Measurements from ENCODE around the gene LYST. TPM values are rescaled to one million over a fixed set of nuclear protein-coding genes. Genes with fewer than 3 reads are reported as not detected.
A peak's percentile ranks its signal among the peaks of the same experiment; 100 is the strongest.

Gene LYST
- total and polyA plus RNA-seq, 2 of the 4 experiments (the other 2 are of a cell fraction), result 2.2 to 7.2 TPM

DNA sequence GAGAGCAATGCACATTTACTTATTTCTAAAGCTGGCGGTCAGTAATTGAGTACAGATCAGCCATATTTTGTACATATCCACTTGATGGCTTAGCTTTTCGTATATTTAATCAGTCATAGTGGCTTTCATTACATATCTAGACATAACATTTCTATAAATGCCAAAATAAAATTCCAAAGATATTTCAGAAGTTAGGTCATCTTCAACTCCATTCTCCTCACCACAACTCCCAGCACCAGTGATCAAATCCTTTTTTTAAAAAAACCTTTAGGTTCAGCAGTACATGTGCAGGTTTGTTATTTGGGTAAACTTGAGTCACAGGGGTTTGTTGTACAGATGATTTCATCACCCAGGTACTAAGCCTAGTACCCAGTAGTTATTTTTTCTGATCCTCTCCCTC, 163.2 kb downstream of the LYST start:
- Histone ChIP-seq H3K18ac (ENCODE audit: low read depth, low read length) (no peak overlapping the region), H2BK15ac (ENCODE audit: low read depth, low read length) (no peak overlapping the region), H4K5ac (ENCODE audit: low read depth, low read length) (no peak overlapping the region), H2AFZ (replicated peaks; ENCODE audit: low read length, poor library complexity) (no peak overlapping the region), H3K9ac (ENCODE audit: low read depth, low read length) (no peak overlapping the region), H3K23ac (ENCODE audit: low read depth, low read length) (no peak overlapping the region), H2BK5ac (ENCODE audit: low read depth, low read length, poor library complexity, severe bottlenecking) (no peak overlapping the region), H4K8ac (ENCODE audit: low read depth in 2 of 2, low read length in 2 of 2) (0 out of 4 replicates have a peak overlapping the region, but pooled peaks of 1 of the 2 experiments have one; percentile 26), H3K79me1 (ENCODE audit: low read depth in 1 of 2, low read length in 2 of 2) (no peaks in the 10 kb centered on the region), H3K9me3 (ENCODE audit: control insufficient read depth, insufficient read depth, low read length) (no peaks in the 10 kb centered on the region), H3K14ac (replicated peaks; ENCODE audit: low read depth, low read length) (peak overlapping the region; percentile 74; the same call in 1 of the 2 replicates), H3K9me1 (ENCODE audit: insufficient read depth, low read length) (0 out of 2 replicates have a peak, but pooled peaks cover 3% of the 10 kb centered on the region), H3K56ac (ENCODE audit: extremely low read depth, insufficient read depth, low read length) (no peak overlapping the region), H3K4ac (ENCODE audit: low read depth, low read length) (no peak overlapping the region), H3K36me3 (ENCODE audit: control insufficient read depth, insufficient read depth, low read length) (peaks cover 2% of the 10 kb centered on the region; the same call in 1 of the 2 replicates), H4K20me1 (ENCODE audit: insufficient read depth, low read length) (no peaks in the 10 kb centered on the region), H4K91ac (ENCODE audit: insufficient read depth, low read depth, low read length) (no peak overlapping the region), H2BK20ac (ENCODE audit: low read depth, low read length) (no peak overlapping the region), H2AK5ac (ENCODE audit: low read depth, low read length) (no peak overlapping the region), H3K4me1 (ENCODE audit: control insufficient read depth, insufficient read depth, low read length) (peaks cover 3% of the 10 kb centered on the region), H3K27me3 (ENCODE audit: control insufficient read depth, insufficient read depth, low read length) (no peaks in the 10 kb centered on the region), H2AK9ac (replicated peaks; ENCODE audit: low read depth, low read length, poor library complexity) (no peak overlapping the region), H2BK120ac (ENCODE audit: low read depth, low read length) (no peak overlapping the region), H3K4me2 (ENCODE audit: low read depth, low read length) (no peak overlapping the region), H3K4me3 (ENCODE audit: insufficient read depth, low read depth, low read length) (no peak overlapping the region), H3K27ac (ENCODE audit: insufficient read depth, low read length) (no peak overlapping the region)
- BruUV-seq (replicated peaks), result no TSS peak
- CTCF ChIA-PET, result interaction anchor here (1.6 kb wide), 1 partner anchor 119 kb away, joined by 3 read pairs; no protein-coding TSS in a partner anchor
- POLR2A ChIA-PET (ENCODE audit: unreplicated experiment), result no interaction called here
- TF ChIP-seq CEBPB (IDR thresholded peaks at IDR 0.05; ENCODE audit: low read depth, low read length) (no peak), FOS (IDR thresholded peaks at IDR 0.05; ENCODE audit: low read depth, low read length) (no peak), BHLHE40 (IDR thresholded peaks at IDR 0.05; ENCODE audit: low read depth, low read length) (no peak), MXI1 (IDR thresholded peaks at IDR 0.05; ENCODE audit: borderline replicate concordance, low read depth, low read length) (no peak), MAZ (IDR thresholded peaks at IDR 0.05; ENCODE audit: borderline replicate concordance, low read depth, low read length) (no peak), RAD21 (IDR thresholded peaks at IDR 0.05; ENCODE audit: low read length) (no peak), POLR2A (IDR thresholded peaks at IDR 0.05; ENCODE audit: low read depth, low read length) (no peak), MAFK (IDR thresholded peaks at IDR 0.05; ENCODE audit: low read depth, low read length) (no peak), RFX5 (IDR thresholded peaks at IDR 0.05; ENCODE audit: low read depth, low read length) (no peak), CHD1 (IDR thresholded peaks at IDR 0.05; ENCODE audit: low read depth, low read length) (no peak), RCOR1 (IDR thresholded peaks at IDR 0.05; ENCODE audit: insufficient replicate concordance, low read length) (no peak), NFE2L2 (IDR thresholded peaks at IDR 0.05; ENCODE audit: low read depth, low read length) (no peak), SMC3 (IDR thresholded peaks at IDR 0.05; ENCODE audit: low read depth, low read length) (no peak)
- TF ChIP-seq, protein P1, sequence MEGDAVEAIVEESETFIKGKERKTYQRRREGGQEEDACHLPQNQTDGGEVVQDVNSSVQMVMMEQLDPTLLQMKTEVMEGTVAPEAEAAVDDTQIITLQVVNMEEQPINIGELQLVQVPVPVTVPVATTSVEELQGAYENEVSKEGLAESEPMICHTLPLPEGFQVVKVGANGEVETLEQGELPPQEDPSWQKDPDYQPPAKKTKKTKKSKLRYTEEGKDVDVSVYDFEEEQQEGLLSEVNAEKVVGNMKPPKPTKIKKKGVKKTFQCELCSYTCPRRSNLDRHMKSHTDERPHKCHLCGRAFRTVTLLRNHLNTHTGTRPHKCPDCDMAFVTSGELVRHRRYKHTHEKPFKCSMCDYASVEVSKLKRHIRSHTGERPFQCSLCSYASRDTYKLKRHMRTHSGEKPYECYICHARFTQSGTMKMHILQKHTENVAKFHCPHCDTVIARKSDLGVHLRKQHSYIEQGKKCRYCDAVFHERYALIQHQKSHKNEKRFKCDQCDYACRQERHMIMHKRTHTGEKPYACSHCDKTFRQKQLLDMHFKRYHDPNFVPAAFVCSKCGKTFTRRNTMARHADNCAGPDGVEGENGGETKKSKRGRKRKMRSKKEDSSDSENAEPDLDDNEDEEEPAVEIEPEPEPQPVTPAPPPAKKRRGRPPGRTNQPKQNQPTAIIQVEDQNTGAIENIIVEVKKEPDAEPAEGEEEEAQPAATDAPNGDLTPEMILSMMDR (conservative IDR thresholded peaks at IDR 0.05; ENCODE audit: low read depth, low read length), result no peak
- TF ChIP-seq, protein P2, sequence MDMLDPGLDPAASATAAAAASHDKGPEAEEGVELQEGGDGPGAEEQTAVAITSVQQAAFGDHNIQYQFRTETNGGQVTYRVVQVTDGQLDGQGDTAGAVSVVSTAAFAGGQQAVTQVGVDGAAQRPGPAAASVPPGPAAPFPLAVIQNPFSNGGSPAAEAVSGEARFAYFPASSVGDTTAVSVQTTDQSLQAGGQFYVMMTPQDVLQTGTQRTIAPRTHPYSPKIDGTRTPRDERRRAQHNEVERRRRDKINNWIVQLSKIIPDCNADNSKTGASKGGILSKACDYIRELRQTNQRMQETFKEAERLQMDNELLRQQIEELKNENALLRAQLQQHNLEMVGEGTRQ (IDR thresholded peaks at IDR 0.05; ENCODE audit: low read depth, low read length), result no peak
- TF ChIP-seq, protein P3, sequence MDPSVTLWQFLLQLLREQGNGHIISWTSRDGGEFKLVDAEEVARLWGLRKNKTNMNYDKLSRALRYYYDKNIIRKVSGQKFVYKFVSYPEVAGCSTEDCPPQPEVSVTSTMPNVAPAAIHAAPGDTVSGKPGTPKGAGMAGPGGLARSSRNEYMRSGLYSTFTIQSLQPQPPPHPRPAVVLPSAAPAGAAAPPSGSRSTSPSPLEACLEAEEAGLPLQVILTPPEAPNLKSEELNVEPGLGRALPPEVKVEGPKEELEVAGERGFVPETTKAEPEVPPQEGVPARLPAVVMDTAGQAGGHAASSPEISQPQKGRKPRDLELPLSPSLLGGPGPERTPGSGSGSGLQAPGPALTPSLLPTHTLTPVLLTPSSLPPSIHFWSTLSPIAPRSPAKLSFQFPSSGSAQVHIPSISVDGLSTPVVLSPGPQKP (IDR thresholded peaks at IDR 0.05; ENCODE audit: borderline replicate concordance, low read depth, low read length), result no peak
- dilution Hi-C loops (cut with HindIII; ENCODE audit: low sequenced_read_pairs, unreplicated experiment), result no loop called here
- in situ Hi-C loops (cut with MboI; ENCODE audit: low sequenced_read_pairs), result no loop called here
- intact Hi-C loops (cut with micrococcal nuclease), result no loop called here
- WGBS, 2 experiments (ENCODE audit: extremely low coverage in 2 of 2, insufficient read length in 1 of 2), result 71% methylated on average over 1 of the region's 2 CpGs; no CpG with 5 or more reads in 1 of the 2 experiments
- ATAC-seq (ENCODE audit: low read depth) (peak; percentile 62), DNase-seq (peak; percentile 70)

Data from IMR-90 (cell line).